ENCODE data around the gene CDC42EP5.

- TF ChIP-seq POLR2A (IDR thresholded peaks at IDR 0.05) (no peak), CTCF (IDR thresholded peaks at IDR 0.05) (no peak), EP300 (IDR thresholded peaks at IDR 0.05) (no peak)
Observed at GRCh38 chr19:54451331-54451871, 21.7 kb downstream of the CDC42EP5 start.

Measured in upper lobe of left lung (tissue), 4 donors.